Measurements from ENCODE around the gene FUBP1. TPM values are rescaled to one million over a fixed set of nuclear protein-coding genes. Genes with fewer than 3 reads are reported as not detected.

Gene FUBP1
- total and polyA plus RNA-seq, 2 donors (not counting 3 experiments of a cell fraction or from before 2014, with no cell fraction given): 112 to 166 TPM

DNA sequence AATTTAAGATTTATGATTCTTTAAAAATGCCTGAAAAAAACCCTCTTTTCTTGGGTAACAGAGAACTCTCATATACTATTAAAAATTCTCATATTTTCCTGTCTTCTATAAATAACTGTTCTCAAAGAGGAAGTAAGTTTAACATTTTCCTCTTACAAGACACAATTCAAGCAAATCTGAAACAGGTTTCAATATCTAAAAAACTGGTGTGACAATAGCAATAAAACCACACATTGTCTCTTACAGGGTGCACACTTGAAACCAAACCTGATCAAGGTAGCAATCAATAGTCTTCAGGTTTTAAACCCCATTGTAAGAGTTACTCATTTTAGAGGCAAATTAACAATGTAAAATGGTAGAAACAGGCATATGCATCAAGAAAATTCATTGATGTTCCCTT, 28.0 kb downstream of the FUBP1 start:
- Histone ChIP-seq H3K4me1 (ENCODE audit: control insufficient read depth, extremely low read depth, insufficient read depth, low read length) (peaks cover 15% of the 10 kb centered on the region), H3K9ac (replicated peaks; ENCODE audit: extremely low read depth, insufficient read depth, low read length) (no peak overlapping the region), H3K9me1 (replicated peaks; ENCODE audit: control insufficient read depth, extremely low read depth, insufficient read depth, low read length) (no peaks in the 10 kb centered on the region), H2AFZ (ENCODE audit: low read depth, low read length) (no peak overlapping the region), H3K4me2 (ENCODE audit: insufficient read depth, low read length) (no peak overlapping the region), H3K27me3 (ENCODE audit: control insufficient read depth in 2 of 2, insufficient read depth in 2 of 2, low read length in 2 of 2) (no peaks in the 10 kb centered on the region), H3K36me3 (ENCODE audit: control insufficient read depth in 2 of 2, extremely low read depth in 1 of 2, insufficient read depth in 2 of 2, low read length in 2 of 2) (peaks cover 22 to 62% of the 10 kb centered on the region in 2 experiments), H3K9me3 (replicated peaks; ENCODE audit: control insufficient read depth, insufficient read depth, low read length) (no peaks in the 10 kb centered on the region), H4K20me1 (replicated peaks; ENCODE audit: control insufficient read depth, extremely low read depth, insufficient read depth, low read length) (peaks cover 4% of the 10 kb centered on the region), H3K79me2 (ENCODE audit: control insufficient read depth, insufficient read depth, low read length) (peaks cover 47% of the 10 kb centered on the region), H3K27ac (ENCODE audit: insufficient read depth, low read depth, low read length) (no peak overlapping the region), H3K4me3 (replicated peaks in 1 of 3; ENCODE audit: insufficient read depth in 1 of 3, low read depth in 1 of 3, low read length in 3 of 3) (no peak overlapping the region)
- no TSS peak for BruUV-seq (replicated peaks)
- no peak for FAIRE-seq
- ChIA-PET POLR2A (no interaction called here), CTCF (interaction anchor here (4.2 kb wide), 1 partner anchor 163 kb away, joined by 21 read pairs; no protein-coding TSS in a partner anchor)
- dilution Hi-C loops (cut with MboI; ENCODE audit: extremely low pct_ligation_motif_present, low sequenced_read_pairs) (no loop called here), intact Hi-C loops (cut with micrococcal nuclease) (loop anchor here (2.0 kb wide), 1 partner anchor 14 kb away; no protein-coding TSS in a partner anchor)
- no peak for DNase-seq (ENCODE audit: low read depth, low spot score)
- no peak for TF ChIP-seq CTCF (IDR thresholded peaks at IDR 0.05; ENCODE audit: extremely low read depth in 1 of 2, insufficient read depth in 1 of 2, low read depth in 1 of 2, low read length in 2 of 2)
- no peak for TF ChIP-seq JUN (IDR thresholded peaks at IDR 0.05; ENCODE audit: borderline replicate concordance, insufficient read depth, insufficient read length, low read depth)
- no peak for TF ChIP-seq POLR2A (IDR thresholded peaks at IDR 0.05; ENCODE audit: low read depth, low read length)
- TF ChIP-seq EZH2 (IDR thresholded peaks at IDR 0.05; ENCODE audit: borderline replicate concordance, low read depth, low read length, severe bottlenecking): no peak
- TF ChIP-seq MYC (IDR thresholded peaks at IDR 0.05; ENCODE audit: low read depth, low read length): no peak
- no peak for TF ChIP-seq FOS (IDR thresholded peaks at IDR 0.05; ENCODE audit: borderline replicate concordance, insufficient read depth, low read length)
- TF ChIP-seq POLR2AphosphoS5 (IDR thresholded peaks at IDR 0.05; ENCODE audit: insufficient read depth, low read depth, low read length): no peak
- TF ChIP-seq, protein P1, sequence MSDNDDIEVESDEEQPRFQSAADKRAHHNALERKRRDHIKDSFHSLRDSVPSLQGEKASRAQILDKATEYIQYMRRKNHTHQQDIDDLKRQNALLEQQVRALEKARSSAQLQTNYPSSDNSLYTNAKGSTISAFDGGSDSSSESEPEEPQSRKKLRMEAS (IDR thresholded peaks at IDR 0.05; ENCODE audit: insufficient read depth, insufficient read length): no peak
- no peak for TF ChIP-seq GATA2 (IDR thresholded peaks at IDR 0.05; ENCODE audit: insufficient read depth, insufficient read length, low read depth, low read length)
